T-cell (primary cell): Measurements from ENCODE around the gene VWA3B. TPM values are rescaled to one million over a fixed set of nuclear protein-coding genes. Genes with fewer than 3 reads are reported as not detected.

ENCODE experiments used
- ATAC-seq, 4 experiments: fragments of 200-7000 bp in 3 of 4; fragments of 150-1000 bp in 1 of 4; cut with Tn5 transposase; replicated peaks in 1 of 4; 1 replicate in 3 of 4; 2 replicates in 1 of 4; pipeline ENCODE4 v1.10.0; 2021; ENCODE audit warnings: moderate library complexity in 3 of 4, mild to moderate bottlenecking in 2 of 4, moderate number of reproducible peaks in 1 of 4
- CTCF ChIA-PET, 2 donors: fragments of 300-600 bp; sonication (Branson Sonifier 250); formaldehyde crosslinking; loops; one replicate each; lab custom pipeline; 2022; ENCODE audit warnings: antibody characterized with exemption in 2 of 2; lab: Charles Lee
- POLR2A ChIA-PET, 2 donors: fragments of 300-600 bp; sonication (Branson Sonifier 250); formaldehyde crosslinking; loops; one replicate each; lab custom pipeline; 2022; ENCODE audit warnings: antibody characterized with exemption in 2 of 2; lab: Charles Lee
- DNase-seq, 35 experiments: peaks; one replicate each; pipeline versions ENCODE4 v3.0.0 to v3.0.0-alpha.2; 2013 to 2023
- H3K27ac ChIP-seq: one replicate; pipeline ENCODE4 v1.5.1; 2013; ENCODE audit warnings: low read length
- H3K27me3 ChIP-seq, 2 experiments: replicated peaks in 1 of 2; 1 replicate in 1 of 2; 2 replicates in 1 of 2; pipeline versions ENCODE4 v1.6.1 to v1.7.0; 2013; ENCODE audit warnings: low read length in 1 of 2, mixed read lengths in 1 of 2; ENCODE audit not compliant: control insufficient read depth in 2 of 2, insufficient read depth in 2 of 2; ENCODE audit errors: extremely low read depth in 1 of 2
- H3K36me3 ChIP-seq, 2 donors: 1 replicate in 1 of 2; 2 replicates in 1 of 2; pipeline versions ENCODE4 v1.6.1 to v1.7.0; 2013; ENCODE audit warnings: low read length in 1 of 2; ENCODE audit not compliant: control insufficient read depth in 2 of 2, insufficient read depth in 1 of 2; ENCODE audit errors: extremely low read depth in 1 of 2
- H3K4me1 ChIP-seq, 2 experiments: 1 replicate in 1 of 2; 2 replicates in 1 of 2; pipeline versions ENCODE4 v1.6.1 to v1.7.0; 2013; ENCODE audit warnings: low read length in 2 of 2, mixed read lengths in 1 of 2; ENCODE audit not compliant: insufficient read depth in 2 of 2, control insufficient read depth in 1 of 2; ENCODE audit errors: extremely low read depth in 1 of 2
- H3K4me3 ChIP-seq, 2 donors: 1 replicate in 1 of 2; 2 replicates in 1 of 2; pipeline versions ENCODE4 v1.5.1 to v1.7.0; 2013; ENCODE audit warnings: mild to moderate bottlenecking in 2 of 2, low read length in 1 of 2, moderate library complexity in 1 of 2; ENCODE audit not compliant: control insufficient read depth in 1 of 2; ENCODE audit errors: extremely low read depth in 1 of 2
- H3K9me3 ChIP-seq: 2 replicates; pipeline ENCODE4 v1.7.0; 2013
- H3K27ac Mint-ChIP-seq, 2 donors: one replicate each; pipeline ENCODE4 v1.8.0; 2020 to 2021; ENCODE audit warnings: mild to moderate bottlenecking in 2 of 2, mixed read lengths in 2 of 2
- H3K27me3 Mint-ChIP-seq, 2 donors: one replicate each; pipeline ENCODE4 v1.8.0; 2021 to 2022; ENCODE audit warnings: mixed read lengths in 2 of 2
- H3K36me3 Mint-ChIP-seq: one replicate; pipeline ENCODE4 v1.8.0; 2021; ENCODE audit warnings: mixed read lengths
- H3K4me1 Mint-ChIP-seq, 3 donors: one replicate each; pipeline ENCODE4 v1.8.0; 2020 to 2022; ENCODE audit warnings: mixed read lengths in 3 of 3, mild to moderate bottlenecking in 1 of 3
- H3K4me3 Mint-ChIP-seq, 3 donors: one replicate each; pipeline ENCODE4 v1.8.0; 2020 to 2022; ENCODE audit warnings: mild to moderate bottlenecking in 3 of 3, mixed read lengths in 3 of 3, moderate library complexity in 3 of 3
- H3K9me3 Mint-ChIP-seq, 3 donors: one replicate each; pipeline ENCODE4 v1.8.0; 2020 to 2022; ENCODE audit warnings: mixed read lengths in 3 of 3
- WGBS: methylation state at CpG from one replicate; pipeline ENCODE4 v1.1.5; 2013; ENCODE audit warnings: missing lambda C conversion rate; ENCODE audit not compliant: insufficient coverage; 5-methylcytosine and 5-hydroxymethylcytosine counted together
- total RNA-seq, 35 experiments: library from RNA in 6 of 35; stranded (reverse) in 6 of 35; fragments of 120-200 nt in 1 of 35; gene quantifications; one replicate each; pipeline versions ENCODE4 v1.2.1 to v1.2.4 and lab custom pipeline; 2013 to 2026

Gene VWA3B
- total RNA-seq, 5 donors from 2014 or later (not counting 1 experiment from before 2014, with no cell fraction given) = not detected

DNA sequence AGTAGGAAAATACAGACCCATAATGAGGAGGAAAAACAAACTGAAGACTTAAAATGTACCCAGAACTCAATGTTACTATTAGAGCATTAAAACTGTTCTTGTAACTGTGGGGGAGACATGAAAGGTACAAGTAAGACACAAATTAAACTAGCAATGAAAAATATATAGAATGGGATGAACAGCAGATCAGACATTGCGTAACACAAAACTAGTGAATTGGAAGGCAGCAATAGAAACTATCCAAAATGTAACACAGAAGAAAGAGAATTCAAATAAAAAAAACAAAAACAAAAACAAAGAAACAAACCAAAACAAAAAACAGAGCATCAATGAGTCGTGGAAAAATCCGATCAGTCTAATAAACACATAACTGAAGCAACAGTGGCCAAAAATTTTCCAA is 132.2 kb downstream of the VWA3B start:
- POLR2A ChIA-PET = no interaction called here
- WGBS = 100% methylated on average over 2 of the region's 3 CpGs
- Mint-ChIP-seq H3K9me3 (peaks cover 12 to 17% (median 15%) of the 10 kb centered on the region in 3 donors), H3K4me3 (no peak overlapping the region), H3K27me3 (peaks cover 39 to 46% of the 10 kb centered on the region in 2 donors), H3K27ac (no peak overlapping the region), H3K4me1 (no peaks in the 10 kb centered on the region), H3K36me3 (no peaks in the 10 kb centered on the region)
- Histone ChIP-seq H3K4me1 (no peaks in the 10 kb centered on the region), H3K36me3 (no peaks in the 10 kb centered on the region), H3K9me3 (no peaks in the 10 kb centered on the region), H3K4me3 (no peak overlapping the region), H3K27ac (no peak overlapping the region), H3K27me3 (peaks cover 0 to 15% of the 10 kb centered on the region in 2 experiments)
- CTCF ChIA-PET = no interaction called here
- DNase-seq = no peak
- ATAC-seq = no peak

DNA sequence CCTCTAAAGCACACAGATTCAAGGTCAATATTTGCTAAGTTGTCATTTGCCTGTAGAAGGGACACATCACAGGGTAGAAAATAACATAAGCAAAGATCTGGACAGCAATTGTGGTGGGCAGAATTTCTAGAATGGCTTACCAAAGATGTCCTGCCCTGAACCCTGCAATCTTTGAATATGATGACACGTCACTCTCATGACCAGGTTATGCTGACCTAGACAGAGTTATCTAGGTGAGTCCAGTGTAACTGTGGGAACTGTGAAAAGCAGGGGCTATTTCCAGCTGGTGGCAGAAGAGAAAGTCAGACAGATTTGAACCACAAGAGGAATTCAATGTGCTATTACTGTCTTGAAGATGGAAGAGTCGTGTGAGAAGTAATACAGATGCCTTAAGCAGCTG is 147.0 kb downstream of the VWA3B start:
- Histone ChIP-seq H3K36me3 (no peaks in the 10 kb centered on the region), H3K27ac (no peak overlapping the region), H3K4me3 (no peak overlapping the region), H3K27me3 (no peaks in the 10 kb centered on the region), H3K4me1 (no peaks in the 10 kb centered on the region), H3K9me3 (no peaks in the 10 kb centered on the region)
- ATAC-seq = no peak
- DNase-seq = no peak
- Mint-ChIP-seq H3K9me3 (no peaks in the 10 kb centered on the region), H3K27me3 (peaks cover 20 to 21% of the 10 kb centered on the region in 2 donors), H3K4me3 (no peak overlapping the region), H3K36me3 (no peaks in the 10 kb centered on the region), H3K27ac (no peak overlapping the region), H3K4me1 (no peaks in the 10 kb centered on the region)
- CTCF ChIA-PET = interaction anchor here in 1 of 2 donors (1.3 kb wide), 1 partner anchor 12 kb away, joined by 3 read pairs; no protein-coding TSS in a partner anchor
- WGBS = 54% methylated on average over 2 of the region's 2 CpGs
- POLR2A ChIA-PET = no interaction called here

DNA sequence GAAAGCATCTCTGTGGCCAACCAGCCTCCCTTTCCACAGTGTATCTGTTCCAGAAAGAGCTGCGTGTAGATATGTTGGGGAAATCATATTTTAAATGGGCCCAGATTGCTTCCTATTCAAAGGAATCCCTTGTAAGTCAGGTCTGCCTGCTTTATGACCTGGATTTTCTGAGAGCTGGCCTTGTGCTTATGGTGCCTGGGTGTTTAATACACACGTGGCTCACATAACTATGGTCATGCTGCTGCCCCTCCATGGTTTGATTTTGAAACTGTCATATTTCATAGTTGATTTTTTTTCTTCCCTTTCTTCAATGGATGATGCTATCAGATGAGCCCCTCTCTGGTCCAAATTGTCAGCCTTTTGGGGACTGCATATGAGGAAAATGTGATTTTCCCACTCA is 147.8 kb downstream of the VWA3B start:
- Mint-ChIP-seq H3K27ac (no peak overlapping the region), H3K27me3 (peaks cover 20 to 21% of the 10 kb centered on the region in 2 donors), H3K9me3 (no peaks in the 10 kb centered on the region), H3K4me1 (no peaks in the 10 kb centered on the region), H3K4me3 (no peak overlapping the region), H3K36me3 (no peaks in the 10 kb centered on the region)
- CTCF ChIA-PET = interaction anchor here in 1 of 2 donors (1.3 kb wide), 1 partner anchor 13 kb away, joined by 3 read pairs; no protein-coding TSS in a partner anchor
- POLR2A ChIA-PET = no interaction called here
- no CpG with 5 or more reads among the region's 2 CpGs for WGBS
- no peak overlapping the region for H3K27ac ChIP-seq
- no peaks in the 10 kb centered on the region for H3K4me1 ChIP-seq
- ATAC-seq = no peak
- H3K9me3 ChIP-seq = no peaks in the 10 kb centered on the region
- no peaks in the 10 kb centered on the region for H3K27me3 ChIP-seq
- H3K36me3 ChIP-seq = no peaks in the 10 kb centered on the region
- DNase-seq = no peak
- H3K4me3 ChIP-seq = no peak overlapping the region

DNA sequence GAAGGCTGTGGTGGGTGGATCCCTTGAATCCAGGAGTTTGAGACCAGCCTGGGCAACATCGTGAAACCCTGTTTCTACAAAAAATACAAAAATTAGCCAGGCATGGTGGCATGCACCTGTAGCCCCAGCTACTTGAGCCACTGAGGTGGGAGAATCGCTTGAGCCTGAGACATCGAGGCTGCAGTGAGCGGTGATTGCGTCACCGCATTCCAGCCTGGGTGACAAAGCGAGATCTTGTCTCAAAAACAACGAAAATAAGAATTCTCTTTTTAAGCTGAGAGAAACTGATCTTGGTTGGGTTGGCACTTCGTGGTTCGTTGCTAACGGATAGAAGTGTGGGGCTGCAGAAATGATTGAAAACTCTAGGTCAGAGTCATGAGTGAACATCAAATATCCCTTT is 150.0 kb downstream of the VWA3B start:
- Histone ChIP-seq H3K4me1 (no peaks in the 10 kb centered on the region), H3K27ac (no peak overlapping the region), H3K4me3 (no peak overlapping the region), H3K27me3 (peaks cover 0 to 5% of the 10 kb centered on the region in 2 experiments), H3K36me3 (no peaks in the 10 kb centered on the region), H3K9me3 (no peaks in the 10 kb centered on the region)
- CTCF ChIA-PET = no interaction called here
- DNase-seq (no peak), ATAC-seq (no peak)
- Mint-ChIP-seq H3K9me3 (no peaks in the 10 kb centered on the region), H3K4me3 (no peak overlapping the region), H3K4me1 (no peaks in the 10 kb centered on the region), H3K27ac (no peak overlapping the region), H3K36me3 (no peaks in the 10 kb centered on the region), H3K27me3 (peaks cover 30 to 35% of the 10 kb centered on the region in 2 donors)
- WGBS = 84% methylated on average over 11 of the region's 11 CpGs
- POLR2A ChIA-PET = no interaction called here

DNA sequence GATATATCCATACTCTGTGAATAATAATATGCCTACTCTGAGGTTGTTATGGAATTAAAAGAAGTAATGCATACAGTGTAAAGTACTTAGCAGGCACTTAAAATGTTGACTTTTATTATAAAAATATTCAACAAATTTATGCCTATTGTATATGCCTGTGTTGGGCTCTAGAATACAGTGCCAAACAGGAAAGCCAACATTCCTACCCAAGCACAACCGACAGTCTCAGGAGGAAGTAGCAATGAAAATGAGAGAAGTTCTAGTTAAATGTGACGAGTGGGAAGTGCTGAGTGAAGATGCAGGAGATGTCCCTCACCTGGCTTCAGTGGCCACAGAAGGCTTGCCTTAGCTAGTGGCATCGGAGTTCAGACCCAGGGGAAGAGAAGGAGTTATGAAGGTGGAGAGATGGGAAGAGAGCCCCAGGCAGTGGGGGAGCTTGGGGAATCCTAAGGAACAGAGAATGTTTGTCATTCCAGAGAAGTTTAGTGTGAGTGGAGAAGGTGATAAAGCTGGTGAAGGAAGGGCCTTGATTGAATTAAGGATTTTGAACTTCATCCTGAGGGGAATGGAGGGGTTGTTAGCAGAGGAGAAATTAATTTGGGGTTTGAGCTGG is 153.9 kb downstream of the VWA3B start:
- POLR2A ChIA-PET = no interaction called here
- Histone ChIP-seq H3K4me3 (no peak overlapping the region), H3K9me3 (no peaks in the 10 kb centered on the region), H3K4me1 (no peaks in the 10 kb centered on the region), H3K27ac (no peak overlapping the region), H3K36me3 (no peaks in the 10 kb centered on the region), H3K27me3 (peaks cover 0 to 5% of the 10 kb centered on the region in 2 experiments)
- Mint-ChIP-seq H3K4me1 (no peaks in the 10 kb centered on the region), H3K9me3 (no peaks in the 10 kb centered on the region), H3K4me3 (no peak overlapping the region), H3K27me3 (peaks cover 27 to 37% of the 10 kb centered on the region in 2 donors), H3K27ac (no peak overlapping the region), H3K36me3 (no peaks in the 10 kb centered on the region)
- WGBS = 91% methylated on average over 1 of the region's 3 CpGs
- DNase-seq = no peak
- CTCF ChIA-PET = no interaction called here
- no peak for ATAC-seq

DNA sequence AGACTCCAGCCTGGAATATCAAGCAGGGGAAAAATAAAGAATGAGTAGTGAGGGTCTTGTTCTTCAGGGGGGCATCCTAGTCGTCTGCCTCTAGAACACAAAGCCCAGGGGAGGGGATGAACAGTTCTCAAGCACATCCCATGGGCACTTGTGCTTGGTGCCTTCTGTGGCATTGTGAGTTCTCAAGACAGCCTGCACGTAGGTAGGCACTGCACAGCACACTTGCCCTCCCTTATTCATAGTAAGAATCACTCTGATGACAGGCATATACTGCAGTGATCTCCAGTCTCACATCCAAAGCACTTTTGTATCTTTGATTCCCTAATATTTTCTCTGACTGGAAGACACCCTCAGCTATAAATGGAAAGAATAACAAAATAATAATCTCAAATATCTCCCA is 154.6 kb downstream of the VWA3B start:
- POLR2A ChIA-PET = no interaction called here

More for the DNA sequence above, 154.6 kb downstream of the VWA3B start:
- CTCF ChIA-PET = no interaction called here
- ATAC-seq = no peak
- Mint-ChIP-seq H3K9me3 (no peaks in the 10 kb centered on the region), H3K4me1 (no peaks in the 10 kb centered on the region), H3K4me3 (no peak overlapping the region), H3K27me3 (peaks cover 25 to 31% of the 10 kb centered on the region in 2 donors), H3K36me3 (no peaks in the 10 kb centered on the region), H3K27ac (no peak overlapping the region)
- no peak overlapping the region for H3K27ac ChIP-seq
- no peaks in the 10 kb centered on the region for H3K36me3 ChIP-seq
- 53% methylated on average over 2 of the region's 2 CpGs for WGBS
- no peaks in the 10 kb centered on the region for H3K9me3 ChIP-seq
- no peaks in the 10 kb centered on the region for H3K4me1 ChIP-seq
- H3K4me3 ChIP-seq = no peak overlapping the region
- H3K27me3 ChIP-seq = peaks cover 0 to 5% of the 10 kb centered on the region in 2 experiments
- no peak for DNase-seq
